Inferior parietal cortex (tissue), 1 donor: ENCODE data around the gene BCAR1.
A peak's percentile ranks its signal among the peaks of the same experiment; 100 is the strongest.
"Not testable (repeated sequence)": the region's sequence is repeated elsewhere in the genome, so short reads cannot be mapped to it uniquely, and the experiment has no call there.

ENCODE experiments used
- DNase-seq: peaks from one replicate; pipeline ENCODE4 v3.0.0-alpha.2; 2016; ENCODE audit errors: extremely low spot score

The BCAR1 gene

GRCh38 chr16:75256059-75256571, 4.7 kb upstream of the BCAR1 start:
- no peak for DNase-seq

- no peak for DNase-seq
Observed at GRCh38 chr16:75254359-75254837, 3.0 kb upstream of the BCAR1 start.

- DNase-seq, result no peak
Observed at GRCh38 chr16:75252946-75253911, 1.8 kb upstream of the BCAR1 start.

- no peak for DNase-seq
Observed at GRCh38 chr16:75252049-75252864, 833 bp upstream of the BCAR1 start.

- no peak for DNase-seq
Observed at GRCh38 chr16:75250809-75251279, 580 bp downstream of the BCAR1 start.

GRCh38 chr16:75250089-75250808, 1.2 kb downstream of the BCAR1 start:
- no peak for DNase-seq

- DNase-seq, result no peak
Observed at GRCh38 chr16:75249441-75249840, 2.0 kb downstream of the BCAR1 start.

- no peak for DNase-seq
Observed at GRCh38 chr16:75248536-75249380, 2.7 kb downstream of the BCAR1 start.

GRCh38 chr16:75248142-75248535, 3.3 kb downstream of the BCAR1 start:
- DNase-seq, result no peak

GRCh38 chr16:75247249-75247648, 4.2 kb downstream of the BCAR1 start:
- DNase-seq, result no peak

- no peak for DNase-seq
Observed at GRCh38 chr16:75246504-75247205, 4.8 kb downstream of the BCAR1 start.

GRCh38 chr16:75244844-75245758, 6.3 kb downstream of the BCAR1 start:
- DNase-seq, result peak; percentile 87

GRCh38 chr16:75244225-75244809, 7.1 kb downstream of the BCAR1 start:
- DNase-seq, result no peak

GRCh38 chr16:75243667-75244224, 7.7 kb downstream of the BCAR1 start:
- DNase-seq, result no peak

GRCh38 chr16:75242436-75243078, 8.9 kb downstream of the BCAR1 start:
- not testable (repeated sequence) for DNase-seq

GRCh38 chr16:75241955-75242354, 9.5 kb downstream of the BCAR1 start:
- DNase-seq, result no peak

GRCh38 chr16:75241412-75241811, 10.0 kb downstream of the BCAR1 start:
- DNase-seq, result no peak

GRCh38 chr16:75240633-75241032, 10.8 kb downstream of the BCAR1 start:
- DNase-seq, result not testable (repeated sequence)
